CD4-positive, alpha-beta T cell treated with Interferon gamma for 1 hour (primary cell): ENCODE measurements around the gene EPHA6.

Source experiments
- DNase-seq: peaks from one replicate; pipeline ENCODE4 v3.0.0-alpha.2; 2020

The EPHA6 gene

DNA sequence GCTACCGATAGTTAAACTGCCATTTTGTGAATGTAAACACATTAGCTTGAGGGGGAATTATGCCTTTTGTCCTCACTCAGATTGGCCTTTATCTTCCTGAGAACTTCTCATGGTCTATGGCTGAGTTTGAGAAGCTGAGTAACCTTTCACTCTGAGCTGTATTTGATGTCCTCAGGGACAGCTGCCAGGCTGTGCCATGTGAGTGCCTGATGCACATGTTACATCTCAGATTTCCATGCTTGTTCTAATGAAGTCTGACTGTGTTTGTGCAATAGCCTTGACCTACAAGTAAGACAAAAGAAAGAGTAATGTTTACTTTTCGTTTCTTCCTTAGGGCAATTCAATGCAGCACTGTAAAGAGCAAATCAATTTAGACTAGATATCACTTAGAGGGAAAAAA, 906.0 kb downstream of the EPHA6 start:
- no peak for DNase-seq

DNA sequence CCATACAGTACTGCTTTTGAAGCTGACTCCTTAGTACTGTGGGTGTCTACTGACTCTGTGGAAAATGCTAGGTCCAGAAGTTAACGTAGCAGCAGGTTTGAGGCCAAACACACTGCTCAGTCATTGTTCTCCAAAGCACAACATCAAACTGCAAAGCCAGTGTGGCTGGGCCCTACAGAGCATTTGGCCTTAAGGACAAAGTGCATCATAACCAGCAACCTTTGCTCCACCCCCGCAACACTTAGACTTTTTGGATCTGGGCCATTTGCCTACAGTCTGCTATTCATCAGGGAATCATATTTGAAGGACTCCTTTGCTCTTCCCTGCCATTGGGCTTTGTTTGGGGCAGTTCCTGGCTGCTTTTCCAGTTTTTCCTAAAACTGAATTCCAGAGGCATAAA, 907.1 kb downstream of the EPHA6 start:
- no peak for DNase-seq

DNA sequence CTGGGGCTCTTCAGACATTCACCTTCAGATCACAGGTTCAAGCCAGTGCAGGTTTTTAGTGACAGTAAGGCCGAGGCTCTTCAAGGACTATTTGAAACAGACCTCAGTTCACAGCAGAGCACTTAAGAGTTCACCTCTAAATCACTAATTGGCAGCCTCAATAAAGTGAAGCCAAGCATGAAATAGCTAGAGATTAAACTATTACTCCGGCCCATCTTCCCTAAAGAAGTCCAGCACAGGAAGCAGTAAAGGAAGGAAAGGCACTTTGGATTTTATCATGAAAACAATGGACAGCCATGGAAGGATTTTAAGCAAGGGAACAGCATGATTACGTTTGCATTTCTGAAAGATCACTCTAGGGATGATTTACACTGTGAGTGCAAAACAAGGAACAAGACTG, 922.5 kb downstream of the EPHA6 start:
- no peak for DNase-seq

DNA sequence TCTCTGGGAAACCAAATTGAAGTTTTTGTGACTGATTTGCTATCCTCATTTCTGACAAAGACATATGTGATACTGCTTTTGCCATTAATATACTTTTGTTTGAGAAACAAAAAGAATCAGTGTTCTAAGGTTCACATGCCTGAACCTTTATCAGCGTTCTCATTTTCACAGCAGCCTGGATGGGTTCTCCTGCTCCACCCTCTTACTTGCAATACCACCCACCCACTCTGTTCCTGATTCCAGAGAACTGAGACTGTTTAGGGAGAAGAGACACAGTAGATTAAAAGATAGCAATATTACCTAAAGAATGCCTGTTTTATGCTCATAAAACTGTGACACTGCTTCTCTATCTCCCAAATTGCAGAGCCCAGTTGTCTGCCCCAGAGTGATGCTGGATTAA, 924.4 kb downstream of the EPHA6 start:
- DNase-seq: no peak

DNA sequence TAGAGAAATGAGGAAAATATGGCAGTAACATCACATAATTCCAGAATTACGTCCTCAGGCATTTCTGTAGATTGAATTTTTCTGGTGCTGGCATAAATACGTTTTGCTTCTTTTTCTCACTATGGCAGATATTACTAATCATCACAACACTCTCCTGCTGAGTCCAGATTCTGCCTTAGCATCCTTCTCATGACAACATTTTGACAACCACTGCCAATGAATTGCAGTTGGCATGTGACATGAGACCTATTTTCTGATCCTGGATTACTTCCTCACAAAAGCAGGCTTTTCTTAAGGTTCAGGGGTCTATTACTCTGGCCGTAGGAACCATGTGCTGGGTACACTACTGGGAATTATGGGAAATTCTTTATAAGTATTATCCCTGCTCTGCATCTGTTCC, 927.6 kb downstream of the EPHA6 start:
- DNase-seq: no peak

DNA sequence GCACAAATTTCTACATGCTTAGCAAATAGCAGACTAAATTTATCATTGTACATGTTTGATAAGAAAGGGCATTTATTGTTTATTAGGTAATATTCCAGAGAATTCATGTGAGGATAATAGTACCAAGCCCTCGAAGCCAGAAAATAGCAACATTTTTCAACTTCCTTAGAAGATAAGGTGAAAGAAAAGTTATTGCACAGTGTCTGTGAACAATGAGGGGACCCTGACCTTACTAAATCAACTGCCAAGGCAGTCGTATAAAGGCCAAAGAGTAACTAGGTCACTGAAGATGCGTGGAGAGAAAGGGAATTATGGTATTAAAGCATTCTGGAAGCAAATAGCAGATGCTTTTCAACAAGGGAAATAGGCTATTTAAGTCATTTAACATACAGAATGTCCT, 929.9 kb downstream of the EPHA6 start:
- DNase-seq: no peak

DNA sequence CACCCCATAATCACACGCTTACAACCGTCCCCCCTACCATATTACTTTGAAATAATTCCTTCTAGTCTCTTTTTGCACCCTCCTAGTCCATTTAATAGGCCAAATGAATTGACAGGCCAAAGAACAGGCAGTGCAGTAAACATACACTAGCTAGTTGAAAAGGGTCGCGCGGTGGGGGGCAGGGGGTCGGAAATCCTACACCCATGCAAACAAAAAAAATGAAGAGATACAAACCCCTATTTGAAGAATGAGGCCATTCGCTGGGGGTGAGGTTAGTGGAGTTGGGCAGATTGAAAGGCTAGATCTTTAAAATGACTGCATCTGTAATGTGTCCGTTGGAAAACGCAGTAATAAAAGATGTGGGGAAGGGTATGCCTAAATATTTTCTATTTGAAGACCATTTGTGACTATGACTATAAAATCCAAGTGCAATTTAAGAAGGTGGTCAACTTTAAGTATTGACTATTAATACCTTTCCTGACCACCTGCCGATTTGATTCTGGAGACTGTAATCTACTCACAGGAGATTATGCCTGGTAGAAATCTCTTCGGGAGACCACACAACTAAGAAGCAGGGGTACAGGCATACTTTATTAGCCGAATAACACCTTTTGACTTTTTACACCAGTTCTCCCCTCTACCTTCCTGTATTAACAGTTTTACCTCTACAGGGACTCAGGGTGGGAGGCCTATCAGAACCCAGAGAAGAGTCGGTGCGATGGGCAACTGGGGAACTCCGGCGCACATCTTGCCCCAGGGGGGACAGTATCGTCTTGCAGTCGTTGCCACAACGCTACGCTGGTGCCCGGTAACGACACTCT, 949.4 kb downstream of the EPHA6 start:
- DNase-seq: no peak

DNA sequence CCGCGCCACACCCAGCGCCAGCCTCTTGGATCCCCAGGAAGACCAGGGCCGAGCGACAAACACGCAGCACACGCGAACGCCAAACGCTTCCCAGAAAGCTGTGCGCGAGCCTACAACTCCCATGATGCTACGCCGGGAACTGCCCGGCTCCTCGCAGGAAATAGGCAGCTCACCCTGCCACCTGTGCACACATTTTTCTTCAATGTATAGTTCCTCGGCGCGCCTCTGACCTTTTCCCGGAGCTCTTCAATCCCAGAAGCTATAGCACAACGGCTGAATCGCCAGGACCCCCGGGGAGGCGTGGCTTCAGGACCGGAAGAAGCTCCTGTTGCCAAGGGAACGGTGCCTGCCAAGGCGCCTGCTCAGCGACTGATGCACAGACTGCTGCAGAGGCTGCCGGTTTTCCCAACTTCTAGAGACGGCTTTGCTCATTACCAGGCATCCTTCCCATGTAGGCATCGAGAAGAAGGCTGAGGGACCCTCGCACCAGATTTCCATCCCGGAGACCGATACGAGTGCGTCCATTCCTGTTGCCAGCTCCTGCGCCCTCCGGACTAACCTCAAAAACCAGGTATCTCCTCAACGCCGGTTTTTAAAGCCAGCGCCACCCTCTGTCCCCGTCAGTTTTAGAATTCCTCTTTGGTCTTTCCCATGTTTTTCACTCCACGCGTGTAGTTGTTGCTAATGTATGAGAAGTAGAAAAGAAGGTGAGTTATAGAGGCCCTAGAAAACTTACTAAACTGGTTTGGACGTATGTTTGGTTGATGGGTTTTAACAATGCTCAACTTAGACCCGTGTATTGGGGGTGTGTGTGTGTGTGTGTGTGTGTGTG, 950.2 kb downstream of the EPHA6 start, which contains the start of gene ARL6:
ARL6 (plus strand) TSS at position 352 of the 832 bp plus-strand sequence. CDS start 3,350 bp downstream, outside the sequence.
- peak; percentile 55 for DNase-seq

DNA sequence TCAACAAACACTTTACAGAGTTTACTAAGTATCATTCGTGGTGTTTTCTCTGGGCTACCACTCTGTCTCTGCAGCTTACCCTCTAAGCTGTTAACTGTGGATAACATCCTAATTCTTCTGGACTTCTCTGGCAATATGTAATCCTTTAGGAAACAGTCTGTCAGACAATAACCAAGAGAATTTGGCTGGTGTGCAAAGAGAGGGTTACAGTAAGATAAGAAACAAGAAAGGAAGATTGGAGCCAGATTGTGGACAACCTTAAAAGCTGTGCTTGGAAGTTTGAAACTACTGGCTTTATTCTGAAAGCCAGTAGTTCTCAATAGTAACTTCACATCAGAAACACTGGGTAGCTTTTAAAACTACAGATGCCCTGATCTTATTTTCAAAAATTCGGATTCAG, 950.9 kb downstream of the EPHA6 start:
- no peak for DNase-seq

DNA sequence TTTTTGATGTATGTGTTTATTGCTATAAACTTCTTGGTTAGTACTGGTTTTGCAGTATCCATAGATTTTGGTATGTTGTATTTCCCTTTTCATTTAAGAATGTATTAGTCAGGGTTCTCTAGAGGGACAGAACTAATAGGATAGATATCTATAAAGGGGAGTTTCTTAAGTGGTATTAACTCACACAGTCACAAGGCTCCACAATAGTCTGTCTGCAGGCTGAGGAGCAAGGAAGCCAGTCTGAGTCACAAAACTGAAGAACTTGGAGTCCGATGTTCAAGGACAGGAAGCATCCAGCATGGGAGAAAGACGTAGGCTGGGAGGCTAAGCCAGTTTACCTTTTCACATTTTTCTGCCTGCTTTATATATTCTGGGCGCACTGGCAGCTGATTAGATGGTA, 958.5 kb downstream of the EPHA6 start:
- DNase-seq: no peak

DNA sequence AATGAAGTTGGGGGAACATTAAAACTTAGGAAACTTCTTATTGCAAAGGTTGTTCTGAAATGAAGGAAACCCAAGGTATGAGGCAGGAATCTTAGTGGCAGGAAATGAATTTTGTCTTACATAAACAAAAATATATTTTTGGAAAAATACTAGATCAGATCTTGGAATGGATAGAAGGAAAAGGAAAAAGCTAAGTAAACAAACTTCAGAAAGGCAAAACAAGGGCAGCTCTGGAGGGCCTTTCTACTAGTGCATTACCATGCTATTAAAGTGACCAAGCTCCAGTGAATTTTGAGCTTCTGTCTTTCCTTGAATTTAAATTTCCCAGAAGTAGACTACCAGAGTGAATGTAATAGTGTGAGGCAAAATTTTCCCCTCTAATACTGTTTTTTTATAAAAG, 963.8 kb downstream of the EPHA6 start:
- DNase-seq: no peak

DNA sequence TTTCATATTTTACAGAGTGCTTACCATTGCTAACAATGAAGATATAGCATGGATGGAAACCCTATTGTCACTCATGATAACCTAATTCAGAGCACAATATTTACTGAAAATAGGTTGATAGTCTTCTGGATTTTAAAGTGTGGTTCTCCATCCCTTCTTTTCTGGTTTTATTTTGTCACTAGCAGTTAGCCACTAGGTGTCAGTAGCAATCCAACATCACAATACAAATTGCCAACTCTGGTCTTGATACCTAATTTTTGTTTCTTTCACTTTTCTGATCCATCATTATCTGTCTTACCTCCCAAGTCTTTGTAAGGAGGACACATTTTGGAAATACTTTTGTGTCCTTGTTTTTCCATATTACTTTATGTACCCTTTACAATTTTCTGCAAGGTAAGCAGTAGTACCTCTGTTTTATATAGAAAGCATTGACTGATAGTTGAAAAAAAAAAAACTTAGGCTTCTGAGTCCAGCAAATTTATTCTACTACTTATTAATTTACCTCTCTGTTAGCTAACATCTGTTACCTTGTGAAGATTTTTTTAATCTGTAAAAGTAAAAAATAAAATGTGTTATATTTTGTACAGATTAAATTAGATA, 979.1 kb downstream of the EPHA6 start:
- no peak for DNase-seq

DNA sequence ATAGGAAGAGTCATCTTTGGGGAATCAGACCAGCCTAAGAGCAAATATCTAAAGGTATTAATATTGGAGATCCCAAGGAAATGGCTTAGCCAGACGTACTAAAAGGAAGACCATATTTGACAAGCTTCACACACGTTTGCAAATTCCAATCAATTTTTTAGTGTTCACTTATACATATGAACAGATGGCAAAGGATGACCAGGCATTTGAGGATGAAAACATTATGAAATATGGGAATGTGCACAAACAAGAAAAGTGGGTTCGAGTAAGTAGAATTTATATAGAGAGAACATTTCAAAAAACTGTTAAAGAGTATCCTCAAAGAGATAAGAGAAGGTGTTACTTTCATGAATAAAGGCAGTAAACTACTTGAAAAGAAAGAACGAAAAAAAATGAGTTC, 981.6 kb downstream of the EPHA6 start:
- DNase-seq: no peak
